NCI-H82 treated with DMSO at 0.1 percent for 48 hours (cell line): Measurements from ENCODE around the gene C2orf76.

Experiments
- DNase-seq: peaks from one replicate; lab custom pipeline; 2025; ENCODE audit not compliant: unreplicated experiment; lab: John Stamatoyannopoulos, UW

The C2orf76 gene

GRCh38 chr2:119338826-119339561 lies 27.6 kb downstream of the C2orf76 start:
- DNase-seq: no peak

- DNase-seq: no peak
Observed at GRCh38 chr2:119338272-119338671, 28.4 kb downstream of the C2orf76 start.

GRCh38 chr2:119337749-119338148 lies 28.9 kb downstream of the C2orf76 start:
- DNase-seq: no peak

- DNase-seq: no peak
Observed at GRCh38 chr2:119333833-119334232, 32.8 kb downstream of the C2orf76 start.

GRCh38 chr2:119333360-119333759 lies 33.3 kb downstream of the C2orf76 start:
- DNase-seq: no peak

GRCh38 chr2:119332953-119333352 lies 33.7 kb downstream of the C2orf76 start:
- no peak for DNase-seq

GRCh38 chr2:119327431-119327830 lies 39.2 kb downstream of the C2orf76 start:
- no peak for DNase-seq

GRCh38 chr2:119326938-119327337 lies 39.7 kb downstream of the C2orf76 start:
- DNase-seq: no peak

GRCh38 chr2:119324685-119325270 lies 41.9 kb downstream of the C2orf76 start:
- DNase-seq: no peak

GRCh38 chr2:119323459-119323858 lies 43.2 kb downstream of the C2orf76 start:
- DNase-seq: no peak

GRCh38 chr2:119319593-119319992 lies 47.0 kb downstream of the C2orf76 start:
- no peak for DNase-seq

GRCh38 chr2:119317554-119317953 lies 49.1 kb downstream of the C2orf76 start:
- DNase-seq: no peak

GRCh38 chr2:119316066-119316465 lies 50.6 kb downstream of the C2orf76 start:
- no peak for DNase-seq

GRCh38 chr2:119315241-119315925 lies 51.3 kb downstream of the C2orf76 start:
- no peak for DNase-seq

- no peak for DNase-seq
Observed at GRCh38 chr2:119311831-119312230, 54.8 kb downstream of the C2orf76 start.

- no peak for DNase-seq
Observed at GRCh38 chr2:119311371-119311770, 55.3 kb downstream of the C2orf76 start.

- no peak for DNase-seq
Observed at GRCh38 chr2:119308793-119309330, 57.8 kb downstream of the C2orf76 start.

- no peak for DNase-seq
Observed at GRCh38 chr2:119307419-119308140, 59.1 kb downstream of the C2orf76 start.

- DNase-seq: no peak
Observed at GRCh38 chr2:119306196-119306590, 60.4 kb downstream of the C2orf76 start.

GRCh38 chr2:119305497-119306195 lies 61.0 kb downstream of the C2orf76 start:
- DNase-seq: no peak

- no peak for DNase-seq
Observed at GRCh38 chr2:119304847-119305246, 61.8 kb downstream of the C2orf76 start.
